ACHN (cell line): ENCODE data around the gene SLC8A1.
"Not testable (repeated sequence)": the region's sequence is repeated elsewhere in the genome, so short reads cannot be mapped to it uniquely, and the experiment has no call there.

Experiments used
- DNase-seq: peaks from one replicate; pipeline ENCODE4 v3.0.0-alpha.2; 2015
- in situ Hi-C: cut with HindIII; loops from 2 replicates; pipeline ENCODE4 v1.10.0; 2017; ENCODE audit warnings: low sequenced_read_pairs, low pct_ligation_motif_present, low pct_unique_long_range_greater_than_20kb

The SLC8A1 gene

DNA sequence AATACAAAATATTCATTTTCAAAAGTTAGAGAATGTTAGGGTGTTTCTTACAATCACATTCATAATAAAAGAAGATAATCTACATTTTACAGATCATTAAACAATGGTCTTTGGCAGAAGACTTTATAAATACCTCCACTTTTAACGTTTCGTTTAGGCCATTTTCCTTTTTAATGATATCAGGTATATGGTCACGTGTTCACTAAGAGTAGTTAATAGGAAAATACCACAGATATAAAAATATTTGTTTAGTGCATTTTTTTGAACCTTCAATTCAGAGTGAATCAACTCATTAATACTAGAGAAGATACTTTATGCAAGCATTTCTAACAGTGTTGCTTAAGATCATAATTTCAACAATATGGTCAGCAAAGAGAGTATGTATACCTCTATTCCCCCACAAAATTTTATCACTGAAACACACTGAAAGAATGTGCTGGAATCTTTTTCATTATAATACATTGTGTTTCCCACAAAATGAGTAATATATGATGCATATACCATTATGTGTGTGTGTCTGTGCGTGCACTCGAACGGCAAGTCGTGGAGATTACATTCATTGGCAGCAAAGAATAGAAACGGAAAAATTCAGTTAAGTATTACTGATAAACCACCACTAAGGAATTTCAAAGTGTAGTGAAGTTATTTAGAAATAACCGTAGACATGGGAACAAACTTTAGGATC, 353.0 kb downstream of the SLC8A1 start:
- in situ Hi-C loops: no loop called here
- no peak for DNase-seq

DNA sequence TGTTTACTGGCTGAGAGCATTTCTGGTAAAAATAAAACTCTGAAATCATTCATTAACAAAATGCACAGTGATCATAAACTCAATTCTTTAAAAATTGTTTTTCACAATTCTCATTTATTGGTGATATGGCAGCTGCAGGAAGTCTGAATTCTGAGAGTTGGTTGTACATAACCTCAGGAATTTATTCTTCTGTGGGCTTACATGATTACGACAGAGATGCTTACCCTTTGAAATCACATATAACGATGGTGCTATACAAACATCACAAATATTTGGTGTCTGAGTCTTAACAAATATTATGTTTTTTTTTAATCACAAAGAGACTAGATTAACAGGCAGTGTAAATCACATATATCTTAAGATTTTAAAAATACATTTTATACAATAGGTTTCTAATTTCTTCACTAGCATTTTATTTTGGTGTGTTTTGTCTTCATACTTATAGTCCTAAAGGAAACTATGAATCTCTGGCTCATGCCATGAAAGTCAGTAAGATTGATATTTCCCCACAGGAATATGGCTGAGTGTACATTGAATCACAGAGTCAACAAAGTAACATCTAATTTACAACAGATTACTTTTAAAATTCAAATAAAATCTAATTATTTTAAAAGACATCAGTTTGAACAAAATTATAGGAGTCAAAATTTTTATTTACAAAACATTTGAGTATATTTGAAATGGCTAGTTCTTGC, 354.1 kb downstream of the SLC8A1 start:
- in situ Hi-C loops: no loop called here
- DNase-seq: no peak

DNA sequence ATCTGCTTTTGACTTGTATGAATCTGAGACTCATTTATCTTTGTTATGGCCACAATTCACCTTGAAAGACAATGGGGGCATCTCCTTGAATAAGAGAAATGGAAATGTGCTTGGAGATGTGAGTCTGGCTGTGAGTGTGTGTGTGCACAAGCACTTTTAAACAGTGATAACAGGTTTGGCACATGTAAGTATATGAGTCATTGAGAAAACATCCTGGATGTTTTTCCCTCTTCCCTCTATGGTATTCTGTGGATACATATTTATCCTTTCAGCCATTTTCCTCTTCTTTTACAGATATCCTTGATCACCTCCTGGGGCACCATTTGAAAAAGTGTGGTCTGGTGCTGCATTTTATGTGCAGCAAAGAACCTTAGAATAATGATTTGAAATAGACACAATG, 355.5 kb downstream of the SLC8A1 start:
- peak; percentile 44 for DNase-seq
- in situ Hi-C loops: no loop called here

DNA sequence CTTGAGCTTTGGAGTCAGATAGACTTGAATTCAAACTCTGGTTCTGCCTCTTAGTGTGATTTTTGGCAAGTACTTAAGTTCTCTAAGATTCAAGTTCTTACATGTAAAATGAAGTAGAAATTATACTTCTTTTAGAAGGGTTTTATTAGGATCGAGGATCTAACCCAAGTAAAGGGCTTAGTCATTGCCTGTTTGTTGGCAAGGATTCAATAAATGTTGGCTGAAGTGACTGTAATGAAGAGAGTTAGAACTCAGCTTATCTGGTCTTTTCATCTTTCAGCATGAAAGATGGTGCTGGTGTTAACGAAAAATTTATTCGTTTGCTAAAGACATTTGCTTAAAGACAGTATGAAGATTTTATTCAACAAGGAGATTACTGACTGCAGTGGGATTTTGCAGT, 356.9 kb downstream of the SLC8A1 start:
- in situ Hi-C loops: no loop called here
- DNase-seq: peak; percentile 19

DNA sequence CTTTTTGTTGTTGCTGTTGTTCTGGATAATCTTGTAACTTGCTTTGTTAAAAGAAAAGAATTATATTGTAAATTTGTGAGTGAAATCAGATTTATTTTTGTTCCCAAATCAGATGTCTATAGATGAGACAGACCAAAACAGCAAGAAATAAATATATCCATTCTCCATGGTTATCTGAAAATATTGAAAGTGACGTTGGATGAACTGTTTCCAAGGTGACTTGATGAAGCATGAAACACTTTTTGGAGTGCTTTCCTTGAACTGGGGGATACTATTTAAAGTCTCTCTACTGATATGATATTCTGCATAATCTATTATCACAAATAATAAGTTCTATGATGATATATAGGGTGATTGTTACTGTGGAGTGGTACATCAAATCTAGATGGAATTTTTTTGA, 357.4 kb downstream of the SLC8A1 start:
- in situ Hi-C loops: no loop called here
- no peak for DNase-seq

DNA sequence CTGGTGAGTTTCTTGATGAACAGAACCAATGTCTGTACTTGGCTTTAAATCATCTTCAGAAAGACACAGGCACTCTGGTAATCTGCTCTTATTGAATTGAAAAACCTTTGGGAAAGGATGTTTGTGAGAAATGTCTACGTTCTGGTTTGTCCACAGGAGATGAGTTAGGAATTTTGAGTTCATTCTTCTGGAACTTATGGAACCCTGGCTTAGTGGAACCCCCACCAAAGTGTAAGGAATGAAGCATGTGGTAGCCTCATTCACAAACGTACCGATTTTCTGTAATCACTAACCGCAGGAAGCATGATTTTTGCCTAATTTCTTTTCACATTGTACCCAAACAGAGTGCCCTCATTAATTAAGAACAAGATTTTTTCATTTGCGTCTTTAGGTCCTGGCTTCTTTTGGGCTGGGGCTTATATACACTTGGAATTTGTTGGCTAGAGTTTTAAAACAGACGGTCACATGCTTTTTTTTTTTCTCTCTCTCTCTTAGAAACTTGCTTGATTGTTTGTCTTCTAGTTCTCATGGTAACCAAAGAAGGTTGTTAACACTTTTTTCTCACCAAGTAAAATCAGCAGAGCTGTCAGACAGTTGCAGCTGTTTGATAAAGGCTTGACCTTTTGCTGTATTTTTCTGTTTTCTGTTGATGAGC, 358.7 kb downstream of the SLC8A1 start:
- DNase-seq: no peak

DNA sequence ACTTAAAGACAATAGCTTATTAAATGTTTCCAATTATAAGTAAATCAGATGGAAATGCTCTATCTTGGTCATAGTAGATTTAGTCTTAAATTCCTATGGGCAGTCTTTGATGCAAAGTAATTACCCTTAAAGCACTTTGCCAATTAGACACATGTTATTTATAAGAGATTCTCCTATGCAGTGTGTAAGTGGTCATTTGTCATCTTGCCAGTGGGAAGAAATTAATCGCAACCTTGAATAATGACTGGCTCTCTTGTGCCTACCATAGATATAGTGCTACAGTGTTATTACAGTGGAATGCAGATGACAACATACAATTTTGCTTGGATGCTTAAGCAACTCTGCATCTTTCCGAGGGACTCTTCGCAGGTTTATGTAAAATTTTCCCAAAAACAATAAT, 361.8 kb downstream of the SLC8A1 start:
- in situ Hi-C loops: no loop called here
- DNase-seq: no peak

More for the DNA sequence above, 358.7 kb downstream of the SLC8A1 start:
- in situ Hi-C loops: no loop called here

DNA sequence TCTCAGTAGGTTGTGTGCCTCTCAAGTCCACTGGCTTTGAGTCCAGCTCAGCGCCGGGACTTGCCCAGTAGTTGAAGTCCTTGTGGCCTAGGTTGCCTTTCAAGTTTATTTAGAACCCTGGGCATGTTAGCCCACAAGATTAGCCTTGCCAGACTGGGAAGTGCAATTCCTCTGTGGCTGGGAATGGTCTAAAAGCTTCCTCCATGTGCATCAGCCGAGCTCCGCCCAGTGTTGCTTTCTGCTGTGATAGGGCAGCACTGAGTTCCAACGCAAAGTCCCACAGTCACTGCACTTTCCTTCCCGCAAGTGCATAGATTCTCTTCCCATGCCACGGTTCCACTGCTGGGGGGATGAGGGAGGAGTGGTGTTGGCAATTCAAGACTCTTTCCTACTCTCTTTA, 364.0 kb downstream of the SLC8A1 start:
- in situ Hi-C loops: no loop called here
- no peak for DNase-seq

DNA sequence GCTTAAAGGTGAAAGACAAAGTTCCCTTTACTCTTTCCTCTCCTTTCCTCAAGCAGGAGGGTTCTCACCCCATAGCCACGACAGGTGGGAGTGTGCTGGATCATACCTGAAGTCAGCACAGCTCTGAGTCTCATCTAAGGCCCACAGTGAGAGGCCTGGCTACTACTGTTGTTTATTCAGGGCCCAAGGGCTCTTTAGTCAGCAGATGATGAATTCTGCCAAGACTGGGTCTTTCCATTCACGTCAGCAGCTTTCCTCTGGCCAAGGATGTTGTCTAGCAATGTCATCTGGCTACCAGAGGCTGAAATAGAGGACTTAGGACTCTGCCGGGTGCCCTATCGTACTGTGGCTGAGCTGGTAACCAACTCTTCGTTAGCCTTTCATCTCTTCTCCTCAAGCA, 364.5 kb downstream of the SLC8A1 start:
- in situ Hi-C loops: no loop called here
- DNase-seq: no peak

DNA sequence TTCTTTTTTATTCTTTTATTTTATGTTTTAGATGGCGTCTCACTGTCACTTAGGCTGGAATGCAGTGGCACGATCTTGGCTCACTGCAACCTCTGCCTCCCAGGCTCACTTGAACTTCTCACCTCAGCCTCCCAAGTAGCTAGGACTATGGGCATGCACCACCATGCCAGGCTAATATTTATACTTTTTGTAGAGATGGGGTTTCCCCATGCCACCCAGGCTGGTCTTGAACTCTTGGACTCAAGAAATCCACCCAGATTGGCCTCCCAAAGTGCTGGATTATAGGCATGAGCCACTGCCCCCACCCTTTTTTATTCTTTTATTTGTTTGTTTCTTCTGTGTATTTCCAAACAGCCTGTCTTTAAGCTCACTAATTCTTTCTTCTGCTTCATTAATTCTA, 366.1 kb downstream of the SLC8A1 start:
- in situ Hi-C loops: no loop called here
- DNase-seq: no peak

DNA sequence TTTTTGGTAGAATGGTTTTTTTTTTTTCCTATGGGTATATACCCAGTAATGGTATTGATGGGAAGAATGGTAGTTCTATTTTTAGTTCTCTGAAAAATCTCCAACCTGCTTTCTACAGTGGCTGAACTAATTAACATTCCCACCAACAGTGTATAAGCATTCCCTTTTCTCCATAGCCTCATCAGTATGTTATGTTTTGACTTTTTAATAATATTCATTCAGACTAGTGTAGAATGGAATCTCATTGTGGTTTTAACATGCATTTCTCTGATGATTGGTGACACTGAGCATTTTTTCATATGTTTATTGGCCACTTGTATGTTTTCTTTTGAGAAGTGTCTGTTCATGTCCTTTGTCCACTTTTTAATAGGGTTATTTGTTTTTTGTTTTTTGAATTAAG, 378.6 kb downstream of the SLC8A1 start:
- in situ Hi-C loops, DNase-seq: not testable (repeated sequence)

DNA sequence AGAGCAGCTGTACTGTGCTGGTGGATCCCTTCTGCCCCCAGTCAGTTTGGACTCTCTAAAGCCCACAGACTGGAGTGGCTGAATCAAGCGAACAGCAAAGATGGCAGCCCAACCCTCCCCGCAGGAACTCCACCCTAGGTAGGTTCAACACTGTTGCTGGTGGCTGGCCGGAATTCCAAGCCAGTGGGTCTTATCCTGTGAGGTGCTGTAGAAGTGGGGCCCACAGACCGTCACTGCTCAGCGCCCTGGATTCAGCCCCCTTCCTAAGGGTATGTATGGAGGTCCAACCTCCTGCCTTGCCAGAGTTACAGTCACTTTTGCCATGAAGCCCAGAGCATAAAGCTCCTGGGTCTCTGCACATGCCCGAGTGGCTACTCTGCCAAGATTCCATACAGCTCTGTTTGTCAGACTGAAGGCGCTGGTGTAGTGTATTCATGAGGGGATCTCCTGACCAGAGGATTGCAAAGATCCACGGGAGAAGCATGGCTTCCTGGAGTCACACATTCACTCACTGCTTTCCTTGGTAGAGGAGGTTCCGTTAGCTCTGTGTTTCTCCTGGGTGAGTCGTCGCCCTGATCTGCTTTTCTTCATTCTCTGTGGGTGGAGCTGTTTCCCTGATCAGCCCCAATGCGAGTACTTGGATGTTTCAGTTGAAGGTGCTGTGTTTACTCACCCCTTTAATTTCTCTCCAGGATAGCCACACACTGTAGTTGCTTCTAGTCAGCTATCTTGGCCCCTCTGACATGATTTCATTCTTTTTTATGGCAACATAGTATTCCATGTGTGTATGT, 379.3 kb downstream of the SLC8A1 start:
- in situ Hi-C loops: no loop called here
- DNase-seq: no peak

DNA sequence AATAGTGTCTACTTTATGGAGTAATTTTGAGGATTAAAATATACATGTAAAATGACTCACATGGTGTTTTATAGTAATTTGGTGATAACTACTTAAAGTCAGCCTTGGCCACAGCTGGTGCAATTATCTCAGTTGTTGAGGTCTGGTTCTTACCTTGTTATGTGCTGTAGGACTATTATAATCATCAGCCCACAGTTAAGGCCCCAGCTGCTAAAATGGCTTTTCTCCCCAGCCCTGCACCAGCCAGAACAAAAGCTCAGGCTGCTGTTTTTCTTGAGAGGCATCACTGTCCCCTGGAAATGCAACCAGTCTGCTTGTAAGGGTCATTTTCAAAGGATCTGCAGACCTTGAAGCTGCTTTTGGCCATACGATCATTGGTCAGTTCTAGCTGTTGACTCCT, 389.5 kb downstream of the SLC8A1 start:
- DNase-seq: no peak
- in situ Hi-C loops: no loop called here

DNA sequence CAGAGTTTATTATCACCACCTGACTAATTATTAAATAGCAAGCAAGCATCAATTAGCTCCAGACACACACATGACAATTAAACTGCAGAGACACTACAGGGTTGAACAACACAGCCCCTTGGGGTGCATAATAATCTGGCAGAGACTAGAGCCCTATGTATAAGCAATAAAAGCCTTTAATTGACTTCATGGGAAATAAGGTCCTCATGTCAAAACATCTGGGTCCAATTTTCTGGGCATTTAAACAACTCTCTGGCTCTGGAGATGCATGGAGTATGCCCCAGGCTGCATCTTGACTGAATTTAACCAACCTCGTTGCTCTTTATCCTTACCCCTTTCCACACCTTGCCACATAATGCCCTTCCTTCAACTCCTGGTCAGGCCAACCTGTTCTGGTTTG, 402.1 kb downstream of the SLC8A1 start:
- in situ Hi-C loops: no loop called here
- DNase-seq: no peak

DNA sequence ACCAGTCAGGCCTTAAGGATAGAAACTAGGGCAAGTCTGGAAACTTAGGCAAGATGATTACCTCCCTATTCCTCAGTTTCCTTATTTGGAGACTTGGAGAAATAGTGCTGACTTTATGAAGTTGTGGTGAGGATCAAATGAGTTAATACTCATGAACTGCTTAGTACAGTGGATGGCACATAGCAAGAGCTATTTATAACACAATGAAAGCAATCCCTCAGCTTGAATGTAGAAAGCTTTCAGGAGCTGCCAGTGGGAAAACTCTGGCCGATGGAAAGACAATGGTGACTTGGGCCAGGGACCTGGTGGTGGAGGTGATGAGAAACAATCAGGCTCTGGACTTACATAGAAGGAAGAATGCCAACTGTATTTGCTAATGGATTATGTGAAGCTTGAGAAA, 403.4 kb downstream of the SLC8A1 start:
- no peak for DNase-seq
- in situ Hi-C loops: no loop called here

DNA sequence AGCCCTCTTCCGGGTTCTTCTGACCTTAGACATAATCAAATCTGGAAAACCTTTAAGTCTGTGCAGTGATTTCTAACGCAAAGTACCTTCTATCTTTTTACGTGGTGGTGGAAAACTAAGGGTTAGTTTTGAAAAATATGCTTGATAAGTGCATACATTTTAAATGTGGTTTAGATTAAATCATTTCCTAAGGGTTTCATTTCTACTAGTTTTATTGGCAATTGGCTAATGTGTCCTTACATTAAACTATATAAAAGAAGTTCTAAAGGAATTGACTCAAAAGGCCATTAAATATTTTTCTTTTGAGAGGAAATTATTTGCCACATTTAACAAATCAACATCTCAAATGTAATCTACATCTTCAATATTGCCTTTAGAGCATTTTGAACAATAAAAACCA, 404.5 kb downstream of the SLC8A1 start:
- in situ Hi-C loops: no loop called here
- DNase-seq: no peak
